HT-29 (cell line): ENCODE measurements around the gene SPDYE17. TPM values are rescaled to one million over a fixed set of nuclear protein-coding genes. Genes with fewer than 3 reads are reported as not detected.
"Not testable (repeated sequence)": the region's sequence is repeated elsewhere in the genome, so short reads cannot be mapped to it uniquely, and the experiment has no call there.

Source experiments
- DNase-seq: peaks from one replicate; pipeline ENCODE4 v3.0.0-alpha.2; 2015; ENCODE audit warnings: low spot score
- small RNA-seq: library from RNA; depleted of rRNA; stranded (forward); fragments of <200 nt; gene quantifications from one replicate; pipeline ENCODE3, GENCODE V24; 2014
- total RNA-seq: library from RNA; depleted of rRNA; stranded (reverse); fragments of >200 nt; shearing (Covaris generic); gene quantifications from 2 replicates; pipeline ENCODE4 v1.2.3, GENCODE V29; 2014; rRNA removed

The SPDYE17 gene
- total RNA-seq, 1 experiment from 2014 or later = not detected

DNA sequence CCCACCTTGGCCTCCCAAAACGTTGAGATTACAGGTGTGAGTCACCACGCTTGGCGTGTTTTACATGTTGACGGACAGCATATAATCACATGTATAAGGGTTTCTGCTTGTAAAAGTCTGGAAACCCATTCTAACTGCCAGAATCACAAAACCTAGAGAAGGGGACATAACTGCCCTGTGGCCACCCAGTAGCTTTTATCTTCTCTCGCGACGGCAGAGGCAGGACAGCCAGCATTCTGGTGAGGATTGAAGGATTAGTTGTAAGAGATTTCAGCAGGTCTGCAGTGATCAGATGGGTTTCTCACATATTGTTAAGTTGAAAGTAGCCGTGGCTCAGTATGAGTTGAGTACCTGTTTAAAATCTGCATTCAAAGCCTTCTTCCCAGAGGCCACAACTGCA lies 59.8 kb downstream of the SPDYE17 start:
- DNase-seq = not testable (repeated sequence)

Small RNA genes within 50 kb of the gene (small RNA-seq; reads per million reads assigned to genes)
- gene RF00019 = not detected

Other genes with a start within 250 kb of the SPDYE17 start
- gene SPDYE18, start 30.2 kb upstream of the SPDYE17 start, total RNA-seq = not detected in 2 replicates
- gene CCDC146, start 90.3 kb upstream of the SPDYE17 start, total RNA-seq = not detected in 2 replicates
- gene FGL2, start 167.5 kb upstream of the SPDYE17 start, total RNA-seq = not detected in 2 replicates